NCI-H2029 (cell line): ENCODE measurements around the gene USP27X.
A peak's percentile ranks its signal among the peaks of the same experiment; 100 is the strongest.

ENCODE experiments used
- DNase-seq: peaks from one replicate; lab custom pipeline; 2025; lab: John Stamatoyannopoulos, UW

Gene USP27X

GRCh38 chrX:49884290-49884862, 5.1 kb downstream of the USP27X start:
- DNase-seq: peak; percentile 53

- no peak for DNase-seq
Measured at GRCh38 chrX:49892542-49892941, 13.3 kb downstream of the USP27X start.

GRCh38 chrX:49896951-49897350, 17.7 kb downstream of the USP27X start:
- no peak for DNase-seq

- DNase-seq: peak; percentile 67
Measured at GRCh38 chrX:49901048-49901447, 21.8 kb downstream of the USP27X start.

- peak; percentile 82 for DNase-seq
Measured at GRCh38 chrX:49910344-49910743, 31.1 kb downstream of the USP27X start.

GRCh38 chrX:49912086-49912485, 32.8 kb downstream of the USP27X start:
- DNase-seq: no peak

- no peak for DNase-seq
Measured at GRCh38 chrX:49912861-49913260, 33.6 kb downstream of the USP27X start.

GRCh38 chrX:49915361-49916222, 36.3 kb downstream of the USP27X start:
- peak; percentile 13 for DNase-seq

- DNase-seq: no peak
Measured at GRCh38 chrX:49919617-49920016, 40.3 kb downstream of the USP27X start.

GRCh38 chrX:49921109-49921508, 41.8 kb downstream of the USP27X start:
- DNase-seq: no peak

- DNase-seq: peak; percentile 80
Measured at GRCh38 chrX:49922291-49923241, 43.3 kb downstream of the USP27X start, which contains the start of gene CLCN5. Gene CLCN5 (plus strand): TSS chrX:49922596. CDS start chrX:49925299, 2,703 bp downstream.

GRCh38 chrX:49925176-49925575, 45.9 kb downstream of the USP27X start:
- DNase-seq: no peak

GRCh38 chrX:49930039-49930438, 50.8 kb downstream of the USP27X start:
- DNase-seq: no peak
